Measurements from ENCODE around the gene DLST.

The DLST gene

GRCh38 chr14:74902941-74903705, 21.4 kb downstream of the DLST start:
- no peak for DNase-seq (ENCODE audit: low read depth in 1 of 2, low spot score in 1 of 2)
- Histone ChIP-seq H3K4me3 (replicated peaks; ENCODE audit: insufficient read depth, low read length) (no peak overlapping the region), H3K27ac (replicated peaks) (no peak overlapping the region), H3K27me3 (ENCODE audit: insufficient read depth, poor library complexity, severe bottlenecking) (no peaks in the 10 kb centered on the region)
- TF ChIP-seq POLR2AphosphoS5 (IDR thresholded peaks at IDR 0.05; ENCODE audit: low read depth) (no peak), GABPA (IDR thresholded peaks at IDR 0.05; ENCODE audit: low read depth) (no peak), CTCF (IDR thresholded peaks at IDR 0.05; ENCODE audit: insufficient read depth, low read length) (no peak), SPI1 (IDR thresholded peaks at IDR 0.05; ENCODE audit: borderline replicate concordance, low read depth) (no peak), REST (IDR thresholded peaks at IDR 0.05; ENCODE audit: insufficient replicate concordance, low read depth) (no peak)

GRCh38 chr14:74904635-74905503, 23.2 kb downstream of the DLST start:
- TF ChIP-seq CTCF (IDR thresholded peaks at IDR 0.05; ENCODE audit: insufficient read depth, low read length) = no peak
- no peak for TF ChIP-seq GABPA (IDR thresholded peaks at IDR 0.05; ENCODE audit: low read depth)
- no peak for TF ChIP-seq REST (IDR thresholded peaks at IDR 0.05; ENCODE audit: insufficient replicate concordance, low read depth)
- no peak for TF ChIP-seq POLR2AphosphoS5 (IDR thresholded peaks at IDR 0.05; ENCODE audit: low read depth)
- TF ChIP-seq SPI1 (IDR thresholded peaks at IDR 0.05; ENCODE audit: borderline replicate concordance, low read depth) = no peak
- no peak for DNase-seq (ENCODE audit: low read depth in 1 of 2, low spot score in 1 of 2)
- Histone ChIP-seq H3K27me3 (ENCODE audit: insufficient read depth, poor library complexity, severe bottlenecking) (no peaks in the 10 kb centered on the region), H3K4me3 (replicated peaks; ENCODE audit: insufficient read depth, low read length) (no peak overlapping the region), H3K27ac (replicated peaks) (no peak overlapping the region)

- no peak overlapping the region for H3K4me3 ChIP-seq (replicated peaks; ENCODE audit: insufficient read depth, low read length)
- DNase-seq (ENCODE audit: low read depth in 1 of 2, low spot score in 1 of 2) = peak in 1 of 2 experiments; percentile 41
- H3K27me3 ChIP-seq (ENCODE audit: insufficient read depth, poor library complexity, severe bottlenecking) = no peaks in the 10 kb centered on the region
- peak; percentile 45 for TF ChIP-seq CTCF (IDR thresholded peaks at IDR 0.05; ENCODE audit: insufficient read depth, low read length)
- TF ChIP-seq REST (IDR thresholded peaks at IDR 0.05; ENCODE audit: insufficient replicate concordance, low read depth) = no peak
- H3K27ac ChIP-seq (replicated peaks) = no peak overlapping the region
These were observed 24.0 kb downstream of the DLST start for GRCh38 chr14:74905595-74906142.

All from HL-60 (cell line).